K562 (cell line): ENCODE measurements around the gene SELENOF. TPM values are rescaled to one million over a fixed set of nuclear protein-coding genes. Genes with fewer than 3 reads are reported as not detected.
A peak's percentile ranks its signal among the peaks of the same experiment; 100 is the strongest.

Source experiments
- ARNT ChIP-seq, 2 experiments: fragments of 450-650 bp; IDR thresholded peaks; 2 replicates each; pipeline ENCODE4 v1.6.1; 2016; ENCODE audit warnings: mild to moderate bottlenecking in 1 of 2
- BDP1 ChIP-seq: IDR thresholded peaks from 3 replicates; pipeline ENCODE4 v1.6.1; 2011; ENCODE audit not compliant: insufficient read length, insufficient read depth
- BRF1 ChIP-seq: IDR thresholded peaks from 3 replicates; pipeline ENCODE4 v1.6.1; 2011; ENCODE audit warnings: borderline replicate concordance, mild to moderate bottlenecking; ENCODE audit not compliant: insufficient read length; ENCODE audit errors: extremely low read depth
- COPS2 ChIP-seq: fragments of 450-650 bp; conservative IDR thresholded peaks from 2 replicates; pipeline ENCODE4 v1.6.1; 2016; ENCODE audit warnings: mild to moderate bottlenecking, moderate library complexity
- CREM ChIP-seq: IDR thresholded peaks from 2 replicates; pipeline ENCODE4 v1.6.1; 2014; ENCODE audit warnings: antibody characterized with exemption, low read depth
- ESRRA ChIP-seq: fragments of 450-650 bp; IDR thresholded peaks from 2 replicates; pipeline ENCODE4 v1.6.1; 2014; ENCODE audit warnings: low read depth, mild to moderate bottlenecking, moderate library complexity, borderline replicate concordance
- FOXK2 ChIP-seq, 2 experiments: fragments of 450-650 bp; IDR thresholded peaks in 1 of 2; conservative IDR thresholded peaks in 1 of 2; 2 replicates each; pipeline ENCODE4 v1.6.1; 2016; ENCODE audit warnings: low read depth in 2 of 2, mild to moderate bottlenecking in 1 of 2
- HDAC2 ChIP-seq: fragments of 450-650 bp; IDR thresholded peaks from 2 replicates; pipeline ENCODE4 v1.6.1; 2016; ENCODE audit warnings: mild to moderate bottlenecking
- IRF1 ChIP-seq: sonication (generic); formaldehyde crosslinking; IDR thresholded peaks from 2 replicates; pipeline ENCODE4 v1.8.0; 2022; ENCODE audit warnings: missing genetic modification reagents, mild to moderate bottlenecking, borderline replicate concordance
- MBD2 ChIP-seq: sonication (generic); IDR thresholded peaks from 2 replicates; pipeline ENCODE4 v1.6.1; 2016; ENCODE audit warnings: low read depth, borderline replicate concordance
- NR2C2 ChIP-seq, 2 experiments: fragments of 200-800 bp in 1 of 2; sonication (Bioruptor generic) in 1 of 2; sonication (generic) in 1 of 2; formaldehyde crosslinking in 1 of 2; IDR thresholded peaks; 2 replicates each; pipeline versions ENCODE4 v1.6.1 to v1.8.0; 2016 to 2022; ENCODE audit warnings: mild to moderate bottlenecking in 1 of 2, missing compliant biosample characterization in 1 of 2, missing genetic modification characterization in 1 of 2, missing genetic modification reagents in 1 of 2
- RBFOX2 ChIP-seq: fragments of 200-400 bp; formaldehyde crosslinking; IDR thresholded peaks from 2 replicates; pipeline ENCODE4 v1.6.1; 2017; ENCODE audit warnings: low read depth, mild to moderate bottlenecking, low read length, moderate library complexity
- RBM15 ChIP-seq: fragments of 200-400 bp; formaldehyde crosslinking; IDR thresholded peaks from 2 replicates; pipeline ENCODE4 v1.6.1; 2018; ENCODE audit warnings: mild to moderate bottlenecking, low read length, moderate library complexity; ENCODE audit not compliant: insufficient read depth
- SREBF1 ChIP-seq: fragments of 150-350 bp; IDR thresholded peaks from 2 replicates; pipeline ENCODE4 v1.6.1; 2014; ENCODE audit warnings: antibody characterized with exemption, low read depth, low read length, borderline replicate concordance
- STAT5A ChIP-seq: IDR thresholded peaks from 2 replicates; pipeline ENCODE4 v1.6.1; 2012; ENCODE audit warnings: low read length, inconsistent platforms, borderline replicate concordance
- TEAD4 ChIP-seq, 2 experiments: sonication (generic) in 1 of 2; formaldehyde crosslinking in 1 of 2; IDR thresholded peaks; 2 replicates each; pipeline versions ENCODE4 v1.6.1 to v1.8.0; 2012 to 2022; ENCODE audit warnings: borderline replicate concordance in 1 of 2, inconsistent platforms in 1 of 2, low read length in 1 of 2, mild to moderate bottlenecking in 1 of 2, missing genetic modification reagents in 1 of 2
- ZBTB11 ChIP-seq, 3 experiments: fragments of 200-800 bp in 1 of 3; fragments of 250-450 bp in 1 of 3; fragments of 450-650 bp in 1 of 3; sonication (Bioruptor Pico) in 1 of 3; sonication (Bioruptor generic) in 1 of 3; formaldehyde crosslinking in 1 of 3; IDR thresholded peaks; 2 replicates each; pipeline versions ENCODE4 v1.6.1 to v1.8.0; 2016 to 2022; ENCODE audit warnings: mild to moderate bottlenecking in 2 of 3, missing genetic modification characterization in 2 of 3, missing compliant biosample characterization in 1 of 3, moderate library complexity in 1 of 3
- ZNF263 ChIP-seq: sonication (generic); formaldehyde crosslinking; IDR thresholded peaks from 2 replicates; pipeline ENCODE4 v1.8.0; 2022; ENCODE audit warnings: mild to moderate bottlenecking, missing genetic modification reagents, borderline replicate concordance
- ZNF316 ChIP-seq: fragments of 450-650 bp; IDR thresholded peaks from 2 replicates; pipeline ENCODE4 v1.6.1; 2016
- polyA plus RNA-seq, 8 experiments: library from polyadenylated mRNA; depleted of rRNA in 4 of 8; stranded (reverse) in 5 of 8; unstranded in 3 of 8; fragments of >200 nt; fragmentation: Nextera tagmentation in 2 of 8; fragmentation: Illumina TruSeq in 1 of 8; extraction: Ambion mirVana in 2 of 8; extraction: Trizol in 1 of 8; gene quantifications; 2 replicates each; pipeline versions ENCODE4 v1.2.1 to v1.2.3, GENCODE V29; 2011 to 2014; ENCODE audit warnings: inconsistent platforms in 1 of 8, missing spikeins in 1 of 8
- total RNA-seq, 7 experiments: library from RNA; depleted of rRNA in 6 of 7; stranded (reverse); fragments of >200 nt in 6 of 7; fragmentation: Illumina TruSeq in 2 of 7; extraction: Trizol in 2 of 7; gene quantifications; 2 replicates each; pipeline versions ENCODE4 v1.2.1 to v1.2.3, GENCODE V29; 2011 to 2021; ENCODE audit warnings: low replicate concordance in 1 of 7
- TF ChIP-seq, protein P1 (sequence below): sonication (generic); formaldehyde crosslinking; IDR thresholded peaks from 2 replicates; pipeline ENCODE4 v1.8.0; 2022; ENCODE audit warnings: mild to moderate bottlenecking, missing genetic modification reagents

Gene SELENOF
- total and polyA plus RNA-seq, 9 of the 15 experiments (the other 6 are each of a cell fraction or from before 2014, with no cell fraction given) = 115 to 394 (median 215) TPM

- TF ChIP-seq BRF1 = no peak
- TF ChIP-seq ZNF263 = peak; percentile 99
- no peak for TF ChIP-seq ARNT (IDR thresholded peaks at IDR 0.05)
- TF ChIP-seq FOXK2 (conservative IDR thresholded peaks at IDR 0.05 in 1 of 2, IDR thresholded peaks at IDR 0.05 in 1 of 2; ENCODE audit: low read depth in 2 of 2) = peak in 1 of 2 experiments; percentile 29; a peak in 2 of 4 replicates
- TF ChIP-seq ZBTB11 (CRISPR knock-in tag; IDR thresholded peaks at IDR 0.05) = peak in 1 of 3 experiments; percentile 27; a peak in 1 of 6 replicates
- no peak for TF ChIP-seq RBM15
- TF ChIP-seq RBFOX2 = peak; percentile 75
- no peak for TF ChIP-seq CREM
- 0 out of 2 replicates have a peak, but pooled peaks have one; percentile 8 for TF ChIP-seq ZNF316
- TF ChIP-seq SREBF1 = no peak
- TF ChIP-seq MBD2 = no peak
- TF ChIP-seq ESRRA = no peak
- peak; percentile 44; the same call in 1 of the 2 replicates for TF ChIP-seq HDAC2
- TF ChIP-seq, protein P1, sequence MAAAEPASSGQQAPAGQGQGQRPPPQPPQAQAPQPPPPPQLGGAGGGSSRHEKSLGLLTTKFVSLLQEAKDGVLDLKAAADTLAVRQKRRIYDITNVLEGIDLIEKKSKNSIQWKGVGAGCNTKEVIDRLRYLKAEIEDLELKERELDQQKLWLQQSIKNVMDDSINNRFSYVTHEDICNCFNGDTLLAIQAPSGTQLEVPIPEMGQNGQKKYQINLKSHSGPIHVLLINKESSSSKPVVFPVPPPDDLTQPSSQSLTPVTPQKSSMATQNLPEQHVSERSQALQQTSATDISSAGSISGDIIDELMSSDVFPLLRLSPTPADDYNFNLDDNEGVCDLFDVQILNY (CRISPR knock-in tag) = no peak
- no peak for TF ChIP-seq STAT5A
- no peak for TF ChIP-seq BDP1
- TF ChIP-seq COPS2 = no peak
- no peak for TF ChIP-seq NR2C2 (CRISPR knock-in tag; IDR thresholded peaks at IDR 0.05)
- peak; percentile 77 for TF ChIP-seq NR2C2 (tag; IDR thresholded peaks at IDR 0.05)
- no peak for TF ChIP-seq IRF1 (CRISPR knock-in tag)
- TF ChIP-seq TEAD4 (IDR thresholded peaks at IDR 0.05; ENCODE audit: low read length) = 0 out of 2 replicates have a peak, but pooled peaks have one; percentile 2
- no peak for TF ChIP-seq TEAD4 (CRISPR knock-in tag; IDR thresholded peaks at IDR 0.05; ENCODE audit: borderline replicate concordance)
Measured at GRCh38 chr1:86914998-86915736, 1.2 kb upstream of the SELENOF start (continued).
